ENCODE data around the gene DPH7. TPM values are rescaled to one million over a fixed set of nuclear protein-coding genes. Genes with fewer than 3 reads are reported as not detected.

DPH7 gene
- total and polyA plus RNA-seq, 4 donors = 7.9 to 18.9 (median 12.3) TPM

DNA sequence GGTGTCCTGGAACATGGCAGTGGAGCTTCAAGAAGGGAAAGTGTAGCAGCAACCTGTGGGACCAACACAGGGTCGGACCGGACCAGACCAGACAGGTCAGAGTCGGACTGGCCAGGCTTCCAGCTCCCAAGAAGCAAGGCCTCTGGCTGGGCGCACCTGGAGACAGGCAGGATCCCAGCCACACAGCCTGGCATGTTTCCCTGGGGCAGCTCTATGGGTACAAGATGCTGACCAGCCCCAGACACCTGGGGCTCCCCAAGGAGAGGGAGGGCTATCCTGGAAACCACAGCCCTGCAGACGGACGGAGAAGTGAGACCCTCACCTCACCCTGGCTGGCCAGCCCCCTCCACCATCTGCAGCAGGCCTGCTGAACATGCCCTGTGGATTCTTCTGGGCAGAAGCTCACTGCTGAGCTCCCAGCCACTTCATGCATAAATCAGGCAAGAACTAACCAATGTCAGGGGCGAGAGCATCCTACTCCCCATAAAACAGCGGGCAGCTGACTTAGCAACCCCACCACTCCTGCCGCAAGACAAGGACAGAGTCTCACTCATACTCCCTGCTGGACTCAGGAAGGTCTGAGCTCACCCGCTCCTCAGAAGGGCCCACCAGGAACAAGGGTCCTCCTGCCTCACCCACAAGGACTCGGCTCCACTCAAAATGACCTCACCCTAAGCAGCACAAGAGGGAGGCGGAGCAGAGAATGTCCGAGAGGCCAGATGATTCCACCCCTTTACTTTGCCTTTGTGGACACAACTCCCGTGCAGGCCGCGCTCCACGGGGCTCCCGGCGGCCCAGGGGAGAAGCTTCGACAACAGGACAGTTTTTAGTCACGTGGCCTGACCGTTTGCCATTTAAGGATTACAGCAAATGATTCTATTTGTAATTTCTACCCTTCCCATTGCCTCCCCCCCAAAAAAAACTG lies 2.9 kb upstream of the DPH7 start (continued):
- TF ChIP-seq, protein P1, sequence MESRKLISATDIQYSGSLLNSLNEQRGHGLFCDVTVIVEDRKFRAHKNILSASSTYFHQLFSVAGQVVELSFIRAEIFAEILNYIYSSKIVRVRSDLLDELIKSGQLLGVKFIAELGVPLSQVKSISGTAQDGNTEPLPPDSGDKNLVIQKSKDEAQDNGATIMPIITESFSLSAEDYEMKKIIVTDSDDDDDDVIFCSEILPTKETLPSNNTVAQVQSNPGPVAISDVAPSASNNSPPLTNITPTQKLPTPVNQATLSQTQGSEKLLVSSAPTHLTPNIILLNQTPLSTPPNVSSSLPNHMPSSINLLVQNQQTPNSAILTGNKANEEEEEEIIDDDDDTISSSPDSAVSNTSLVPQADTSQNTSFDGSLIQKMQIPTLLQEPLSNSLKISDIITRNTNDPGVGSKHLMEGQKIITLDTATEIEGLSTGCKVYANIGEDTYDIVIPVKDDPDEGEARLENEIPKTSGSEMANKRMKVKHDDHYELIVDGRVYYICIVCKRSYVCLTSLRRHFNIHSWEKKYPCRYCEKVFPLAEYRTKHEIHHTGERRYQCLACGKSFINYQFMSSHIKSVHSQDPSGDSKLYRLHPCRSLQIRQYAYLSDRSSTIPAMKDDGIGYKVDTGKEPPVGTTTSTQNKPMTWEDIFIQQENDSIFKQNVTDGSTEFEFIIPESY (IDR thresholded peaks at IDR 0.05) = no peak

DNA sequence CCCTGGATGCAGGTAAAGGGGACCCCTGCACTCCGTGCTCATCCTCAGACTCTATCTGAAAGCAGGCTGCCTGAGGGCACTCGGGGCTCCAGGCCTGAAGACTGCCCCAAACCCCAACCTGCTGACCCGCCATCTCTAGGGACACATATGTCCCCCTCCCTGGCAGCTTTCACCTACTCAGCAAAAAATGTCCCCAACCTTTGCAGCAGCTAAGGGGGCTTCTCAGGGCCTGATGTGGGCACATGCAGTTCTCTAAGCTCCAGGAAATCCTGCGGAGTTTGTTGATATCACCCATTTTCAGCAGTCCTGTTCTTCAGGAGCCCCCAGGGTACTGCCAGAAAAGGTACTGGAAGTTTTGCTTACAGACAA lies 2.2 kb upstream of the DPH7 start:
- no peaks in the 10 kb centered on the region for H3K27me3 ChIP-seq (ENCODE audit: control insufficient read depth in 4 of 4, insufficient read depth in 4 of 4, low read length in 3 of 4)
- H3K9ac ChIP-seq (ENCODE audit: low read depth in 1 of 2, low read length in 2 of 2) = no peak overlapping the region
- TF ChIP-seq, protein P1 (IDR thresholded peaks at IDR 0.05) = no peak
- no peak for TF ChIP-seq YY1 (IDR thresholded peaks at IDR 0.05)
- TF ChIP-seq, protein P2, sequence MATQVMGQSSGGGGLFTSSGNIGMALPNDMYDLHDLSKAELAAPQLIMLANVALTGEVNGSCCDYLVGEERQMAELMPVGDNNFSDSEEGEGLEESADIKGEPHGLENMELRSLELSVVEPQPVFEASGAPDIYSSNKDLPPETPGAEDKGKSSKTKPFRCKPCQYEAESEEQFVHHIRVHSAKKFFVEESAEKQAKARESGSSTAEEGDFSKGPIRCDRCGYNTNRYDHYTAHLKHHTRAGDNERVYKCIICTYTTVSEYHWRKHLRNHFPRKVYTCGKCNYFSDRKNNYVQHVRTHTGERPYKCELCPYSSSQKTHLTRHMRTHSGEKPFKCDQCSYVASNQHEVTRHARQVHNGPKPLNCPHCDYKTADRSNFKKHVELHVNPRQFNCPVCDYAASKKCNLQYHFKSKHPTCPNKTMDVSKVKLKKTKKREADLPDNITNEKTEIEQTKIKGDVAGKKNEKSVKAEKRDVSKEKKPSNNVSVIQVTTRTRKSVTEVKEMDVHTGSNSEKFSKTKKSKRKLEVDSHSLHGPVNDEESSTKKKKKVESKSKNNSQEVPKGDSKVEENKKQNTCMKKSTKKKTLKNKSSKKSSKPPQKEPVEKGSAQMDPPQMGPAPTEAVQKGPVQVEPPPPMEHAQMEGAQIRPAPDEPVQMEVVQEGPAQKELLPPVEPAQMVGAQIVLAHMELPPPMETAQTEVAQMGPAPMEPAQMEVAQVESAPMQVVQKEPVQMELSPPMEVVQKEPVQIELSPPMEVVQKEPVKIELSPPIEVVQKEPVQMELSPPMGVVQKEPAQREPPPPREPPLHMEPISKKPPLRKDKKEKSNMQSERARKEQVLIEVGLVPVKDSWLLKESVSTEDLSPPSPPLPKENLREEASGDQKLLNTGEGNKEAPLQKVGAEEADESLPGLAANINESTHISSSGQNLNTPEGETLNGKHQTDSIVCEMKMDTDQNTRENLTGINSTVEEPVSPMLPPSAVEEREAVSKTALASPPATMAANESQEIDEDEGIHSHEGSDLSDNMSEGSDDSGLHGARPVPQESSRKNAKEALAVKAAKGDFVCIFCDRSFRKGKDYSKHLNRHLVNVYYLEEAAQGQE (IDR thresholded peaks at IDR 0.05) = no peak
- TF ChIP-seq, protein P3, sequence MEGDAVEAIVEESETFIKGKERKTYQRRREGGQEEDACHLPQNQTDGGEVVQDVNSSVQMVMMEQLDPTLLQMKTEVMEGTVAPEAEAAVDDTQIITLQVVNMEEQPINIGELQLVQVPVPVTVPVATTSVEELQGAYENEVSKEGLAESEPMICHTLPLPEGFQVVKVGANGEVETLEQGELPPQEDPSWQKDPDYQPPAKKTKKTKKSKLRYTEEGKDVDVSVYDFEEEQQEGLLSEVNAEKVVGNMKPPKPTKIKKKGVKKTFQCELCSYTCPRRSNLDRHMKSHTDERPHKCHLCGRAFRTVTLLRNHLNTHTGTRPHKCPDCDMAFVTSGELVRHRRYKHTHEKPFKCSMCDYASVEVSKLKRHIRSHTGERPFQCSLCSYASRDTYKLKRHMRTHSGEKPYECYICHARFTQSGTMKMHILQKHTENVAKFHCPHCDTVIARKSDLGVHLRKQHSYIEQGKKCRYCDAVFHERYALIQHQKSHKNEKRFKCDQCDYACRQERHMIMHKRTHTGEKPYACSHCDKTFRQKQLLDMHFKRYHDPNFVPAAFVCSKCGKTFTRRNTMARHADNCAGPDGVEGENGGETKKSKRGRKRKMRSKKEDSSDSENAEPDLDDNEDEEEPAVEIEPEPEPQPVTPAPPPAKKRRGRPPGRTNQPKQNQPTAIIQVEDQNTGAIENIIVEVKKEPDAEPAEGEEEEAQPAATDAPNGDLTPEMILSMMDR (IDR thresholded peaks at IDR 0.05; ENCODE audit: low read depth, low read length, missing input control) = no peak
- TF ChIP-seq, protein P4, sequence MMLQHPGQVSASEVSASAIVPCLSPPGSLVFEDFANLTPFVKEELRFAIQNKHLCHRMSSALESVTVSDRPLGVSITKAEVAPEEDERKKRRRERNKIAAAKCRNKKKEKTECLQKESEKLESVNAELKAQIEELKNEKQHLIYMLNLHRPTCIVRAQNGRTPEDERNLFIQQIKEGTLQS (IDR thresholded peaks at IDR 0.05) = no peak
- TF ChIP-seq, protein P5, sequence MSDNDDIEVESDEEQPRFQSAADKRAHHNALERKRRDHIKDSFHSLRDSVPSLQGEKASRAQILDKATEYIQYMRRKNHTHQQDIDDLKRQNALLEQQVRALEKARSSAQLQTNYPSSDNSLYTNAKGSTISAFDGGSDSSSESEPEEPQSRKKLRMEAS (IDR thresholded peaks at IDR 0.05) = no peak
- no peak for TF ChIP-seq TAF1 (conservative IDR thresholded peaks at IDR 0.05)
- TF ChIP-seq GABPA (IDR thresholded peaks at IDR 0.05 in 1 of 2, conservative IDR thresholded peaks at IDR 0.05 in 1 of 2) = no peak
- no peak for TF ChIP-seq HNF4G (IDR thresholded peaks at IDR 0.05)
- TF ChIP-seq RXRA (IDR thresholded peaks at IDR 0.05) = no peak
- no peak for TF ChIP-seq HNF4A (conservative IDR thresholded peaks at IDR 0.05)
- no peak for TF ChIP-seq NR2F2 (IDR thresholded peaks at IDR 0.05)
- TF ChIP-seq FOXA1 (IDR thresholded peaks at IDR 0.05) = no peak
- TF ChIP-seq EGR1 (IDR thresholded peaks at IDR 0.05; ENCODE audit: low read depth in 2 of 2) = no peak
- no peak for TF ChIP-seq JUND (IDR thresholded peaks at IDR 0.05)
- TF ChIP-seq RAD21 (IDR thresholded peaks at IDR 0.05) = no peak
- no peak for TF ChIP-seq FOXA2 (IDR thresholded peaks at IDR 0.05)
- TF ChIP-seq SP1 (IDR thresholded peaks at IDR 0.05) = no peak
- no peak overlapping the region for H3K4me3 ChIP-seq (ENCODE audit: low read depth in 1 of 3, low read length in 3 of 3)
- H3K9me3 ChIP-seq (ENCODE audit: control insufficient read depth in 4 of 4, low read length in 3 of 4) = no peaks in the 10 kb centered on the region
- H3K27ac ChIP-seq (ENCODE audit: low read depth in 1 of 2, low read length in 2 of 2) = no peak overlapping the region
- peaks cover 6 to 33% (median 14%) of the 10 kb centered on the region in 4 donors for H3K4me1 ChIP-seq (ENCODE audit: control insufficient read depth in 4 of 4, insufficient read depth in 4 of 4, low read length in 3 of 4)
- DNase-seq (ENCODE audit: low spot score) = no peak
- H3K36me3 ChIP-seq (ENCODE audit: control insufficient read depth in 4 of 4, insufficient read depth in 3 of 4, low read depth in 1 of 4, low read length in 3 of 4) = peaks cover 4 to 18% (median 5%) of the 10 kb centered on the region in 4 donors
- WGBS = 96% methylated on average over 4 of the region's 4 CpGs

Measured in liver (tissue), 9 donors.